Islet of Langerhans (tissue), 1 donor: ENCODE results near the gene NOTO.

Experiments used
- FAIRE-seq: peaks from one replicate; lab custom pipeline; 2011; peaks lifted over from hg19 to GRCh38; lab: Jason Lieb, UNC

NOTO gene

DNA sequence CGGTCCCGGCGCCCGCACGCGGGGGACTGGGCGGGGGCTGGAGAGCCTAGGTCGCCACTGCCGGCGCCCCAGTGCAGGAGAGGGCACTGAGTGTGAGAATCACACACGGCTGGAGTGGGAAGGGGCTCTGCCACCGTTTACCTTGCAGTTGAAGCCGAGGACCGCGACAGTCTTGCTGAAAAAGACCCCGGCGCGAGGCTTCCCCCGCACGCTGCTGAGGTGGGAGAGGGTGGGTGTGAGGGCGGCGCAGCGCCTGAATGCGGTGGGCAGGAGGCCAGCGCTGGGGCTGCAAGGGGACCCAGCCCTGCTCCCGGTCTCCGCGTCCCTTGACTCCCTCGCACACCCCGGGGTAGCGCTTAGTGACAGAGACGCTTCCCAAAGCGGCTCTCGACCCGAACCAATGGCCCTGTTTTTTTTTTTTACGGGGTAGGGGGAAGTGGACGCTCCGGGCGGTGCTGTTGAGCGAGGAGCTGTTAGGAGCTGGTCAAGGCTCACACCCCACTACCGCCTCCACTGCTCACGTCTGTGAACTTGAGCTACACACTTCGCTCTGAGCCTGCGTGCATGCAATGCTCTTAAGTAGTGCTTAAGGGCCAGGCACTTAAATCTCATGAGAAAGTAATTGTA is 794 bp downstream of the NOTO start:
- no peak for FAIRE-seq

DNA sequence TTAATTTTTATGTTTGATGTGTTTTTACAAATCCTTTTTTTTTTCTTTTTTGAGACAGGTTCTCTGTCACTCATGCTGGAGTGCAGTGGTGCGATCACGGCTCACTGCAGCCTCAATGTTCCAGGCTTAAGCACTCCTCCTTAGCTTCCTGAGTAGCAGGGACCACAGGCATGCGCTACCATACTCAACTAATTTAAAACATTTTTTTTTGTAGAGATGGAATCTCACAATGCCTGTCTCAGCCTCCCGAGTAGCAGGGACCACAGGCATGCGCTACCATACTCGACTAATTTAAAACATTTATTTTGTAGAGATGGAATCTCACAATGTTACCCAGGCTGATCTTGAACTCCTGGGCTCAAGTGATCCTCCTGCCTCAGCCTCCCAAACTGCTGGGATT is 3.2 kb downstream of the NOTO start:
- FAIRE-seq: no peak

DNA sequence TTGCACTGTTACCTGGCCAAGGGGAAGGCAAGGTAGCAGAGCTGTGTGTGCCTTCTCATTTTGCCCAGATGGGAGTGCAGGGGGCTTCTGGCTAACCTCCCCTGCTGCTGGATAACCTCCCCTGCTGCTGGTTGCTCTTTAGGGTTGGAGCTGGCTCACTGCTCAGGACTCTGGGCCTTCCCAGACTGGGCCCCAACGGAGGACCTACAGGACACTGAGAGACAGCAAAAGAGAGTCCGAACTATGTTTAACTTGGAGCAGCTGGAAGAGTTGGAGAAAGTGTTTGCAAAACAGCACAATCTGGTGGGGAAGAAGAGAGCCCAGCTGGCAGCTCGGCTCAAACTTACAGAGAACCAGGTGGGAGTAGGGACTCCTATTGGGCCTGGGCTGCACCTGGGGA is 5.9 kb downstream of the NOTO start:
- FAIRE-seq: no peak

DNA sequence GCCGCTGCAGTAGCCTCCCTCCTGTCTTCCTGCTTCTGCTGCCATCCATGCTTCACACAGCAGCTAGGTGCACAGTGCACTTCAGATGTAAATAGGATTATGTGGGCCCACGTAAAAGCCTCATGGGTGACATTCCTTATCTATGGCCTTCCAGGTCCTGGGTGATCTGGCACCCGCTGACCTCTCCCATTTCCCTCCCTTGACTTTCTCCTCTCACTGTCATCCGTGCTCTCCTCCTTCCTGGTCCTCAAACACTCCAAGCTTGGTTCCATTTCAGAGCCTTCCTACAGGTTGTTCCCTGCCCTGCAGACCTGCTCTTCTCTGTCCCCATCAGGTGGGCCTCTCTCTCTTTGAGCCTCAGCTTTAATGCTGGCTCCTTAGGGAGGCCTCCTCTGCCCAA is 7.6 kb downstream of the NOTO start:
- FAIRE-seq: no peak

DNA sequence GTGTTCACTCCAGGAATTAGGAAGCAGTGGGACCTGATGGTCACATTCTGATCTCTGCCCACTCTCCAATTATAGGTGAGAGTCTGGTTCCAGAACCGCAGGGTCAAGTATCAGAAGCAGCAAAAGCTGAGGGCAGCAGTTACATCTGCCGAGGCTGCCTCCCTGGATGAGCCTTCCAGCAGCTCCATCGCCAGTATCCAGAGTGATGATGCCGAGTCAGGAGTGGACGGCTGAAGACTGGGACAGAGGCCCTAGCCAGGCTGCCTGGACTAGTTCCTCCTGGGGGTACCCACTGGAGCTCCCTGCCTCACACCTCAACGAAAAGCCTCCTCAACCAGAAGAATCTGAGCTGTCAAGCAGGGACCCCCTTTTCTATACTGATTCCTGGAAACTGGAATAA is 8.3 kb downstream of the NOTO start:
- FAIRE-seq: no peak

DNA sequence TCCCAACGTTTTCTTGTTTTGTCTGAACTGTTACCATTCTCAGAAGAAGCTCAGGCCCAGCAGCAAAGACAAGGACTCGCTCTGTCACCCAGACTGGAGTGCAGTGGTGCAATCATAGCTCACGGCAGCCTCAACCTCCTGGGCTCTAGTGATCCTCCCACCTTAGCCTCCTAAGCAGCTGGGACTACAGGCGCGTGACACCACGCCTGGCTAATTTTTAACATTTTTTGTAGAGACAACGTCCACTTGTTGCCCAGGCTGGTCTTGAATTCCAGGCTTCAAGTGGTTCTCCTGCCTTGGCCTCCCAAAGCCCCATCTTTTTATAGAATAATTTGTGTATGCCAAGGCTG is 9.7 kb downstream of the NOTO start:
- FAIRE-seq: no peak

DNA sequence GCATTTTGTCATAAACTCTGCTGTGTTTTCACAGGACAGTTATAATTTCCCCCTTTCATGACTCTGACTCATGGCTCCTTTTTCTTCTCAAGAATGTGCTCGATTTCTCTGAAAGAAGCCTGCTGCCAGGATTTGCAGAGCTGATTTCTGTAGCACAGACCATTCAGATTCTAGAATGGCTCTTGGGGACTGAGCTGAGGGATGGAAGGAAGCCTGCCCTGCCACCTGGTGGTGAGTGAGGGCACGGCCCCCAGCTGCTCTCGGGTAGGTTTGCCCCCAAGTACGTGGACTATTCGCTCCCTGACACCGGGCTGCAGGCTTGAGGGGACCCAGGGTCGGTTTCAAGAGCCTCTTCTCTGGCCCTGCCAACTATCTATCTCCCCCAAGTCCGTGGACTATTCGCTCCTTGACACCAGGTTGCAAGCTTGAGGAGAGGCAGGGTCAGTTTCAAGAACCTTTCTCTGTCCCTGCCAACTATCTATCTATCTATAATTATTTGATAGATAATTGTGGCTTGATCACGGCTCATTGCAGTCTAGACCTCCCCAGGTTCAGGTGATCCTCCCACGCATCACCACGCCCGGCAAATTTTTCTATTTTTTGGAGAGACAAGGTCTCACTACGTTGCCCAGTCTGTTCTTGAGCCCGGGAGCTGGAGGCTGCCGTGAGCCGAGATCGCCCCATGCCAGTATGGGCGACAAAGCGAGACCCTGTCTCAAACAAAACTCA is 10.2 kb downstream of the NOTO start:
- FAIRE-seq: no peak

DNA sequence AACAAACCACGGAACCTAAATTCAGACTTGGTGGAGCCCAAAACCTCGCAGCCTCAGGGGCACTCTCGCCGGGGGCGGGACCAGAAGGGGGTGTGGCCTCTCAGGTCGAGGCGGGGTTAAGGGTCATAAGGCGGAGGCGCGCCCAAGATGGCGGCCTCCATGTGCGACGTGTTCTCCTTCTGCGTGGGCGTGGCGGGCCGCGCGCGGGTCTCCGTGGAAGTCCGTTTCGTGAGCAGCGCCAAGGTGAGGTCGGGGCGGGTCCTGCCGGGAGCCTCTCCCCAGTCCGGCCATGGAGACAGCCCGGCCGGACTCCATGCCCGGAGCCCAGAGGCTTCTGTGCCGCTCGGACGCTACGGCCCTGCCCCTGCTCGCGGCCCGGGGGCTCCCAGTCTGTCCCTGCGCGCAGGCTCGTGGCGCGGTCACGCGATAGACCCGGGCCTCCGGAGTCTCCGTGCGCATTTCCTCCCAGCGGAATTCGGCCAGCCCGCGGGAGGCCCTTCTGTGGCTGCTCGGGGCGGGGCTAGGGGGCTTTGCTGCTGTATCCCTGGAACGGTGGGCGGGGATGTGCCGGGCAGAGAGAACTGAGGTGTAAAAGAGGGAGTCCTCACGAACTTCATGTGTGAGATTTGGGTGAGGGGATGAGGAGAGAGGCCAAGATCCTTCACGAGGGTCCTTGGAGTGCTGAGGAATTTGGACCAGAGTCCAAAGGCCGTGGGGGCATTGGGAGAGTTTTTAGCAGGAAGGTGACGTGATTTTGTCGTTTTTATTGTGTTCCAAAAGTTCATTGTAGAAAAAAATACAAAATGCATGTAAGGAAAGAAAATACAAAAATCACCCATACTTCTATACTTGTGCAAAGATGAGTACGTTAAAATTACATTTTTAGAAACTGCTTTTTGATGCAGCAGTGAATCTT is 12.0 kb downstream of the NOTO start, which contains the start of gene SMYD5:
SMYD5 (plus strand) TSS at position 126 of the 916 bp plus-strand sequence; CDS start at position 148, 22 bp downstream.
- no peak for FAIRE-seq

DNA sequence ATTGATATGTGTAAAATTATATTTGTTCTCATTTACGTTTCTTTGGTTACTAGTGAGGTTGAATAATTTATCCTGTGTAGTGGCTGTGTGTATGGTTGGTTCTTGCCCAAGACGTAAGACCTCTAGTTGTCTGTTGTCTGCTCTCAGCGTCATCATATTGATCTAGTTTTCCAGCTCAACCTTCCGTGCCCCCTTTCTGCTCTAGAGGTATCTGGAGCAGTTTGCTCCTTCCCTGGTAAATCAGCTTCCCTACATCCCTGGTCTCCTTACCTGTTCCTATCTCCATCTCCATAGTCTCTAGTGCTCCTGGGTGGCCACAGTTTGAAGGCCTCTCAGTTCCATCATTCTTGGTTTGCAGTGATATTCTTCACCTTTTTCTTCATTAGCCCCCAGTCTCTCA is 12.9 kb downstream of the NOTO start:
- FAIRE-seq: no peak

DNA sequence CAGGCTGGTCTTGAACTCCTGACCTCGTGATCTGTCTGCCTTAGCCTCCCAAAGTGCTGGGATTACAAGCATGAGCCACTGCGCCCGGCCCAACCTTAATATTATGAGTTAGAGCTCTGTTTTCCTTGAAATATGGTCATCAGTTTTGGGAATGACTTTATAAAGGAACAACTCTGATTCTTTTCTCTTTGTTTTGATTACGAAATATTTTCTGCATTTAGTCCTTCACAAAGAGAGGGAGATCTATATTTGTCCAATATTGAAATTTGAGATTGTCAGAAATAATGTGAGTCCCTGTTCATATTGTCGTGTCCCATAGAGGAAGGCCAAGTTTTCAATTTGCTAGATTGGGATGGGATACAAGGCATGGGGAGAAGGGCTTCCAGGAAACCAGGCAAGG is 14.8 kb downstream of the NOTO start:
- FAIRE-seq: no peak

DNA sequence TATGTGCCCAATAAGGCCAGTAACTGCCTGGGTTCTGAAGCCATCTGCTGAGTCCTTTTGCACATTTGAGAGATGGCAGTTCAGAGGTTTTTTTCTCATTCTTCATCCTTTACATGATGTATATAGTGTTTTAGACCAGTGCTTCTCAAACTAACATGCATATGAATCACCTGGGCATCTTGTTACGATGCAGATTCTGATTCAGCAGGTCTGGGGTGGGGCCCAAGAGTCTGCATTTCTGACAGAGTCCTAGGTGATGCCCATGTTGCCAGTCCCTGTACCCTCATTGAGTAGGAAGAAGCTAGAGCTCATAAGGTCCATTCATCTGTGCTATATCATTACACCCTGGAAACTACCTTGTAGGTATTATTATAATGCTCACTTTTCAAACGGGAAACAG is 15.5 kb downstream of the NOTO start:
- no peak for FAIRE-seq

DNA sequence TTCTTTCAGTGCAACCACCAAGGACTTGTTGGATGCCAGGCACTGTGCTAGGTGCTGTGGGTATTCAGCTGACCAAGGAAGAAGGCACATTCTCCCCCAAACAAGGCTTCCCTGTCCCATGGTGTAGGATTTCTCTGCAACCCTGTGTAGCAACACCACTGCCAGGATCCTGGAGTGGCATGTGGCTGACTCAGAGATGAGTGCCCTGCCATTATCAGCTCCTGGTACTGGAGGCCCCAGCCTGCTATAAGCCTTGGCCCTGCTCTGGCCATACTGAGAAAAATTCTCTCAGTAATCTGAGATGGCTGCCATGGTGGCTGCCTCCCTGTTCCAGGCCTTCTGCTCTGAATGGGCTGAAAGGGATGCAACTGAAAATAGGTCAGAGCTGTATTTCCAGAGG is 15.9 kb downstream of the NOTO start:
- no peak for FAIRE-seq

DNA sequence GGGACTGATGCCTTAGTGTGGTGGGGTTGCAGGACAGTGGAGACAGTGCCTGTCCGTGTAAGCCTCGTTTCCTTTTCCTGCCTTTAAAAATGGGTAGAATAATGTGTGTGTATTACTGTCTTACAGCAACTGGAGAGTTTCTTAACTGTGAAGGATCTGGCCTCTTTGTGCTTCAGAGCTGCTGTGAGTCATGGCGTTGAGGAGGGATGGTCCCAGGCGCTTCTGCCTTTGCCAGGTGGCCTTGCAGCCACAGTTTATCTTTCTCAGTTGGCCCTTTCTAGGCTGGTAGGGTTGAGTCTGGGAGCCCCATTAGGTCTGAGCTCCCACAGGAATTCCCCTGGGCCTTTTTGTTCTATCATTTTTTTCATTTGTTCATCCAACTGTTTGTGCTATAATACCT is 21.4 kb downstream of the NOTO start:
- FAIRE-seq: no peak

DNA sequence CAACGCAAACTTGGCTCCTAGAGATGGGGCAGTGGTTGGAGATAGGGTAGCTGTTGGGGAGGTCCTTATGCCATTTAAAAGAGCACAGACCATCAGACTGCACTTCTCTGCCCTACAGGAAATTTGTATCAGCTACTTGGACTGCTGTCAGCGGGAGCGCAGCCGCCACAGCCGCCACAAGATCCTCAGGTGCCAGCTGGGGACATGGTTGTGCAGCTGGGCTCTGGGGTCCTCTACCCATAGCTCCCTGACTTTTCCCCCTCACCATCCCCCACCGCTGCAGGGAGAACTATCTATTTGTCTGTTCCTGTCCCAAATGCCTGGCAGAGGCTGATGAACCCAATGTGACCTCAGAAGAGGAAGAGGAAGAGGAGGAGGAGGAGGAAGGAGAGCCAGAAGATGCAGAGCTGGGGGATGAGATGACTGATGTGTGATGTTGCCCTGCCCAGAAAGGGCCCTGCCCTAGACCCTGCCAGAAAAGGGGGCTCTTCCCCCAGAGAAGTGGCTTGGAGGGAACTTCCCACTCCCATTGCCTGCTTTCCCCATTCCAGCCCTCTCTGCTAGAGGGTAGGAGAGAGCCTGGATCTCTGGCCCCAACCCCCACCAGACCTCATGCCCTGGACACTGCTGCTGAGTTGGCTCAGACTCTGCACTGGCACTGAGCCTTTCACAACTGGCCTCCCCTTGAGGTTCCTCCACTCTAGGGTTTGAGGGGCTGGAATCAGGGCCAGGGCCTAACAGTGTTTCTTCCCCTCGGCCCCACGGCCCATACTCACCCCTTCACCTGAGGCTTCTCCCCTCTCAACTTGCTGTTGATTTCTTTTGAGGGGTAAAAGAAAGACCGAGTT is 23.4 kb downstream of the NOTO start:
- FAIRE-seq: no peak

DNA sequence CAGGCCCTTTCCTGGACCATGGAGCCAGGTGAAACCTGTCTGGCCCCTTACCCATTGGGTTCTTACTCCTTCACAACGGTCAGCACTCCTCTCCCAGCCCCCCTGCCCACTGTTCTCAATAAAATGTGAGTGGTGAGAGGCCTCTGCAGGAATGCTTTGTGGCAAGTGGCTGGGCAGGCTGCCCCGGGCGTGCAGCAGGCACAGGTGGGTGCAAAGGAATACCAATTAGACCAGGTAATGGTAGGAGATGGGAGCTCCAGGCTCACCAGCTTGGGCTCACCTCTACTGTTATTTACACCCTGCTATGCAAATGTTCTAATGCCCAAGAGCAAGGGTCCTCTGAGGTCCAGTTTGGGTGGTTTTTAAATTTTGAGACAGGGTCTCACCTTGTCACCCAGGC is 24.7 kb downstream of the NOTO start:
- no peak for FAIRE-seq

DNA sequence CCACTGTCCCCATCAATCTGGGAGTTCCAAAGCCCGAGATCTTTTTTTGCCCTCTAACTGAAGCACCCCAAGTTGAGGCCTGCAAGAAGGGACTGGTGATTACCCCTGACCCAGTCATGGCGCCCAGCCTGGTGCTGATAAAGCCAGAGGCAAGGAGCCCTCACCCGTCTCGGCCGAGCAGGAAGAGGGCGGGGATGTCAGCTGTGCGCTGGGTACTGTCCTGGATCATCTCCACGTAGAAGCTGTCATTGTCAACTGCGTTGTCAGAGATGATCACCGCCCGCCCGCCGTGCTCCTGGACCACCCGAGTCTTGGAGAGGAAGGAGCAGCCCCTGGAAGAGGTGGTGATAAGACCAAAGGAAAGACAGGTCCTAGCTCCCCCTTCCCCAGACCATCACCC is 26.3 kb downstream of the NOTO start:
- no peak for FAIRE-seq

DNA sequence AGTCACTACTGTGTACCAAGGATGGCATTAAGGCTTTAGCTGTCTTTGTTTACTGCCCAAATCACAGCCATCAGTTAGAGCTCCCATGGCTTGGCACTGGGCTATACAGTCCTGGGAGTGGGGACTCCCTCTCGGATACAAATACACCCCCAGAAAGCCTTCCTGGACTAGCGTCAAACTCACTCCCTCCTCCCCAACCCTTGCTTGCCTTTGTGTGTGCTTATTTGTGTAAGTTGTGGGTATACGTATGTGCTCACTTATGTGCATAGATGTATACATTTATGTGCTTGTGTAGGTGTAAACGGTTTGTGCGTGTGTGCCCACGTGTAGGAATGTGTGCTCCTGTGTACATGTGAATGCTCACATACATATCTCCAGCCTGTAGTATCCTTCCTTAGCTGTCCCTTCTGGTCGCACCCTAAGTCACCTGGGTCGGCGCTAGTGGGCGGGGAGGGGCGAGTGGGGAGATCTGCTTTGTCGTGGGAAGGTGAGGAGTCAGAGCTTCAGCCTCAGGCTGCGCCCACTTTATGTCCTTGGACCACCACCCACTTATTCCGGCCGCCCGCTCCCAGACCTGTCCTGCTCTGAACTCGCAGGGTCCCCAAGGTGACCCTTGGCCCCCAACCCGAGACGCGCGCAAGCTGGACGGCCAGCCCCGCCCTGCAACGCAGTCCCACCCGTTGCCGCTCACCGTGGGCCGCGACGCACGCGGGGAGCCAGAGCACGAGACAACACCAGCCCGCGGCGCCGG is 30.2 kb downstream of the NOTO start:
- FAIRE-seq: no peak

DNA sequence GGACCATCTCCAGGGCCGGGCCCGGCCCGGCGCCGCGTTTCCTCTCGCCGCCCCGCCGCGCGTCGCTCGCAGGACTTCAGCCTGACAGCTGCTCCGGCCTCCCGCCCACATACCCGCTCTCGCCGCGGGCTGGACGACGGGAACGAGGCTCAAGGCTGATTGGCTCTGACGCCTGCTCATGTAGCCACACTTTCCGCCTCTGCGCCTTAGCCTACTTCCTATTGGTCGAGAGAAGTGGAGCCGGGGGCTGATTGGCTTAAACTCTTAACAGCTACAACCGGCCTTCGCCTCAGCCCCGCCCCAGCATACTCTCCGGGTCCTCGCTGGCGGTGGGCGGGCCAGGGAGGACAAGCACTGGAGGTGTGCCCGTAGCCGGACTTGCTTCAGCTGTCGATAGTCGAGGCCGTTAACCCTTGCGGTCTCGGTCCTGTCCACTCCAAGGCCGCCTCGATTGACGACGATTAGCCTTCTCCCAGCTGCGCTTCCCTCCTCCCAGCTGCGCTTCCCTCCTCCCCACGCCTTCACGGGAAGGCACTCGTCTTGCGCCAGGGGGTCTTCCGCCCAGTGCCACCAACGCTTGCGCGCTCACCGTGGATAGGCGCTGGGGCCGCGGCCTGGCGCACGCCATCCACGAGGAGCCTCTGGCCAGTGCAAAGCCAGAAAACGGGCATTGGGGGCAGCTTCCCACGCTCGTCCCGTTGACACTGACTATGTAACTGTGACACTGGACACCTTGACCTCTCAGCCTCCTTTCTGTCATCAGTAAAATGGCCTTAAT is 31.0 kb downstream of the NOTO start, which contains the start of gene PRADC1:
PRADC1 (minus strand) TSS at position 86 of the 778 bp plus-strand sequence; CDS start at position 7, 79 bp downstream.
- FAIRE-seq: peak; percentile 5

DNA sequence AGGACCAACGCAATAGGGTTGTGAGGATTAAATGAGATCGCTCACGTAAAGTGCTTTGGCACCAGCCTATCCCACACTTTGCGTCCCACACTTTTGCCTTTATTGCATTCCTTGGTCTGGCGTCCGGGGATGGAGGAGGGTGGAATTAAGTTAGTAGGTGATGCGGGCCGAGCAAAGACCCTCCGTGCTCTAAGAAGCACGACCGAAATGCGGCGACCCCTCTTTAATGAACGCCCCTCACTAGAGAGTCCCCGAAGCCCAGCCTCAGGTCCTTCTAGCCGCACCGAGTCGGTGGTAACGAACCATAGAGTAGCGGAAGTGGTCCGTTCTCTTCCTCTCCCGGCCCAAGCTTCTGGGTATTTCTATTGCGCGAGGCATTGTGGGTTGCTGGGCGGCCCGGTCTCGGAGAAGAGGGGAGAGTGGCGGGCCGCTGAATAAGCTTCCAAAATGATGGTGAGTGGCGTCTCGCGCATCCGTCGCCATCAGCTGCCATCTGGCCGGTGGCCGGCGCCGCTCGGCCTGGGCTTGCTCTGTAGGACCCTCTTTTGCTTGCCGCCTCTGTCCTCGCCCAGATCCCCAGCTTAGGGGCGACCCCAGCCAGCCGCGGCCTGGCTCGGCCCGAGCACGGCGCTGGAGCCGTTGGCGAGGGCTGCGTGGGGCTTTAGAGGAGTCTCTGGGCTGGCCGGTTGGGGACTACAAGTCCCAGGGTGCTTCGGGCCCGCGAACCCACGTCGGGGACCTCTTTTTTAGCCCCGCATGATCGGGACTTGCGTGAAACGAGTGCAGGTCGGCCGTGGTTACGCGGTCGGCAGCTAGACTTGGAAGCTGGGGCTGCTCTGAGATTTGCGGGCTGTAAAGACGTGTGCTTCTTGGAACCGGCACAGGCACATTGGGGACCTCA is 31.8 kb downstream of the NOTO start, which contains the start of gene CCT7:
CCT7 (plus strand) TSS at position 377 of the 901 bp plus-strand sequence; CDS start at position 448, 71 bp downstream.
- no peak for FAIRE-seq
